ENCODE measurements around the gene ZNHIT2. TPM values are rescaled to one million over a fixed set of nuclear protein-coding genes. Genes with fewer than 3 reads are reported as not detected.

Gene ZNHIT2
- total RNA-seq, 1 experiment from 2014 or later = 16.5 TPM

GRCh38 chr11:65135633-65136145, 18.2 kb upstream of the ZNHIT2 start:
- DNase-seq (ENCODE audit: low read depth) = no peak
- in situ Hi-C loops (cut with HindIII; ENCODE audit: low pct_unique_long_range_greater_than_20kb, low sequenced_read_pairs) = no loop called here

DNA sequence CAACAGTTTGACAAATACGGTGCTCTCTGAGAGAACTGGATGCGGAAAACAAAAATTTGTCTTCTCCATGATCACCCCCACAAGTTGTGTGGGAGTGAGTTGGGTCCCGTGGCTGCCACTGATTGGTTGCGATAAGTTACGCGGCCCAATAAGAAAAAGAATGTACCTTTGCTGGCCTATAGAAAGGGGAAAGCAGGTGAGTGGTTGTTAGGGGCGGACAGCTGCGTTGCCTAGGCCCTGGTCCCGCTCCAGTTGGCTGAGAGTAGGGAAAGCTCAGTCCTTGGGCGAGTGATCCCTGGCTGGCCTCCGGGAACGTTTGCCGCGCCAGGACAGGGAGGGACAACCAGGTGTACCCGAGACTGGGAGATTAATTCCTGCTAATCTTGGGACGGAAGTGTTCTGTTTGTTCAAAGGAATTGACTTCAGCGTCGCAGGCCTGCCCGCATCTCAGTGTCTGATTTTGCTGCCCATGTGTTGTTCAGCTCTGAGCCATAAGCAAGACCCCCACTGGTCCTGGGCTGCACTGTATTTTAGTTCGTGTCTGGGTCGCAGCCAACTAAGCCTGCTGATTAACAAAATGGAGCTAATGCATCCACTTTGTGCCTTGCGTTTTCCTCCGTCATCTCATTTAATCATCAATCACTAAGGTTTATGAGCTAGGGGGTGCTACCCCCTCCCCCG, 17.6 kb upstream of the ZNHIT2 start:
- peak; percentile 96 for DNase-seq (ENCODE audit: low read depth)
- in situ Hi-C loops (cut with HindIII; ENCODE audit: low pct_unique_long_range_greater_than_20kb, low sequenced_read_pairs) = no loop called here

DNA sequence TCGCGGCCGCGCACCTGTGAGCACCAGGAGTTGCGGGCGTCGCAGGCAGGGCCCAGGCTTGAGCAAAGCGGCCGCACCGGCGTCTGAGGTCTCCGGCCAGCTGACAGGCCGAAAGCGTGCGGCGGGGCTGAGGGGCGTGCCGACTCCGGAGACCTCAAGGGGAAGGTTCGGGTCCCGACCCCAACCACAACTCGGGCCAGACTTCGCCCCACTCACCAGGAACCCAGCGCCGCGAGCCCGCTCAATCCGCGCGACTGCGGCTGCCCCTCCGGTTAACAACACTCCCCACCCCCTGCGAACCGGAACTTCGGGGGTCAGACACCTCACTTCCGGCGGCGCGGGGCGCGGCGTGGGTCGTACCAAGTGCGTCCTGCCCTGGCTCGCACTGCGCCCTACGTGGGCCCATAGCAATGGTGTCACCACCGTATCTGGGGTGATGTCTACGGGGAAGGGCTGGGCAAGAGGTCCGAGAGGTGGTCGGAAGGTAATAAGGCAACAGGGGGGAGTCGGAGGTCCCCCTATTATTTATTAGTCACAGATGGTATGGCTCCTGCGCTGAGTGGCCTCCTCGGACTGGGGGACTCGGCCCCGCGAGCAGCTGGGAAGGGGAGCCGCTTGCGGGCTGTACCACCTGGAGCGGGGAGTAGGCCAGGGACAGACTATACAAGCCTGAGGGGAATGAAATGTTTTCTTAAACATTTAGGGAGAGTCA, 16.9 kb upstream of the ZNHIT2 start, which contains the start of gene SYVN1:
Gene SYVN1, minus strand, starts transcription at position 280 of the 712 bp plus-strand sequence. CDS start 918 bp downstream, outside the sequence.
- in situ Hi-C loops (cut with HindIII; ENCODE audit: low pct_unique_long_range_greater_than_20kb, low sequenced_read_pairs) = no loop called here
- DNase-seq (ENCODE audit: low read depth) = peak; percentile 84

DNA sequence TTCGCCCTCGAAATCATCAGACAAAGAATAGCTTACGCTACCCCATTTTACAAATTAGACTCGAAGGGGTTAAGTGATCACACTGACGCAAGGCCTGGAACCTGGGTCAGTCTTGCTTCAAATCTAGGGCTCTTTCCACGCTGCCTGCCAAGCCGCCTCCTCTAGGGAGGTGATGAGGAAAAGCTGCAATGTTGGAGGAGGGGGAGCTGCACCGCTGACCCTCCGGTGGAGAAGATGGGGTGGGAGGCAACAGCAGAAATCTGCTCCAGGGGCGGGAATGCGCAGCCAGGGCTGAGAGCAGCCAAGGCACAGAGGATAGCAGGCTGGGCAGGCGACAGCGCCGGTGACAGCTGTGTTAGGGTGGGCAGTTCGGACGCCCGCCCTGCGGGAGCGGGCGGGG, 16.2 kb upstream of the ZNHIT2 start:
- in situ Hi-C loops (cut with HindIII; ENCODE audit: low pct_unique_long_range_greater_than_20kb, low sequenced_read_pairs) = no loop called here
- DNase-seq (ENCODE audit: low read depth) = no peak

GRCh38 chr11:65132988-65133700, 15.6 kb upstream of the ZNHIT2 start:
- in situ Hi-C loops (cut with HindIII; ENCODE audit: low pct_unique_long_range_greater_than_20kb, low sequenced_read_pairs) = no loop called here
- DNase-seq (ENCODE audit: low read depth) = no peak

DNA sequence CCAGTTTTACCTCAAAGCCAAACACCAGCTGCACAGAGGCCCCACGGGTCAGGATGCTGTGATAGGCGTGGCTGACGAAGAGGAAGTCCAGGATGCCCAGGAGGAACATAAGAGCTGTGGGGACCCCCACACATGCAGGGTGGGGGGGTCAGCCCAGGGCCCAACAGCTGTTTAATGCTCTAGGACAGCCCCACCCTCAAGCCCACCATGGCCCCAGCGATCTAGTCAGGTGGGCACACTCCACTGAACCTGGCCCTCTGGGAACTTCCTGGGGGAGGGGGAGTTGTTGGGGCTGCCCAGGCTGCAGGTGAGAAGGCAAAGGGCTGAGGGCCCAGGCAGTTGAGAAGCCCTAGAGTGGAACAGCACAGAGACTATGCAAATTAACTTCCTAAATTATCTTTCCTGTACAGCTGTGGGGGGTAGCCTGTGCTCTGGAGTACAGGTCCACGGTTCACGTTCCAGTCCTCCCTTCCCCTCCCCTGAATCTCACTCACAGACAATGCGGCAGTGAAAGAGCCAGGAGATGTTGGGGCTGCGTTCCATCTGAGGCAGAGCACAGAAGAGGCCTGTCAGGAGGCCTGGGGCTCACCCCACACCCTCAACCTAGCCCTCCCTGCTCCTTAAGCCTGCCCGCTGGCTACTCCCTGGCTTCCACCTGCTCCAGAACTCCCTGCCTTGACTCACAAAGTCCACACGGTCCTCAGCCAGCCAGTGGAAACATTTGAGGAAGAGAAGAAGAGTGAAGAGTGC, 14.9 kb upstream of the ZNHIT2 start:
- in situ Hi-C loops (cut with HindIII; ENCODE audit: low pct_unique_long_range_greater_than_20kb, low sequenced_read_pairs) = no loop called here
- DNase-seq (ENCODE audit: low read depth) = no peak

DNA sequence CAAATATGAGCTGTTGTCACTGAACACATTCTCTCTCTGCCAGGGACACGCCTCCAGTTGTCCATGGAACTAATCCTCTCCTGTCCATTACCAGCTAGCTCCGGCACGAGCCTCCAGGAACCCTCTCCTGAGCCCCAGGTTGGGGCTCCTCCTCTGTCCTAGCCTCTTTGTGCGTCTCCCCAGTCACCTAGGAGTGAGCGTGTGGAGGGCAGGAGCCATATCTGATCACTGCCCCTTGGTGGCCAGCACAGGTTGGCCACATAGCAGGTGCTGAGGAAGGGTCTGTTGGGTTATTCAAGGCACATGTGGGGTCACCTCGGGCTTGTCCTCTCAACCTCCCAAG, 14.4 kb upstream of the ZNHIT2 start:
- no peak for DNase-seq (ENCODE audit: low read depth)
- in situ Hi-C loops (cut with HindIII; ENCODE audit: low pct_unique_long_range_greater_than_20kb, low sequenced_read_pairs) = no loop called here

GRCh38 chr11:65131417-65131776, 13.9 kb upstream of the ZNHIT2 start:
- in situ Hi-C loops (cut with HindIII; ENCODE audit: low pct_unique_long_range_greater_than_20kb, low sequenced_read_pairs) = no loop called here
- no peak for DNase-seq (ENCODE audit: low read depth)

- in situ Hi-C loops (cut with HindIII; ENCODE audit: low pct_unique_long_range_greater_than_20kb, low sequenced_read_pairs) = no loop called here
- DNase-seq (ENCODE audit: low read depth) = no peak
Measured at GRCh38 chr11:65130631-65131416, 13.3 kb upstream of the ZNHIT2 start.

- in situ Hi-C loops (cut with HindIII; ENCODE audit: low pct_unique_long_range_greater_than_20kb, low sequenced_read_pairs) = no loop called here
- no peak for DNase-seq (ENCODE audit: low read depth)
Measured at GRCh38 chr11:65129649-65130441, 12.3 kb upstream of the ZNHIT2 start.

DNA sequence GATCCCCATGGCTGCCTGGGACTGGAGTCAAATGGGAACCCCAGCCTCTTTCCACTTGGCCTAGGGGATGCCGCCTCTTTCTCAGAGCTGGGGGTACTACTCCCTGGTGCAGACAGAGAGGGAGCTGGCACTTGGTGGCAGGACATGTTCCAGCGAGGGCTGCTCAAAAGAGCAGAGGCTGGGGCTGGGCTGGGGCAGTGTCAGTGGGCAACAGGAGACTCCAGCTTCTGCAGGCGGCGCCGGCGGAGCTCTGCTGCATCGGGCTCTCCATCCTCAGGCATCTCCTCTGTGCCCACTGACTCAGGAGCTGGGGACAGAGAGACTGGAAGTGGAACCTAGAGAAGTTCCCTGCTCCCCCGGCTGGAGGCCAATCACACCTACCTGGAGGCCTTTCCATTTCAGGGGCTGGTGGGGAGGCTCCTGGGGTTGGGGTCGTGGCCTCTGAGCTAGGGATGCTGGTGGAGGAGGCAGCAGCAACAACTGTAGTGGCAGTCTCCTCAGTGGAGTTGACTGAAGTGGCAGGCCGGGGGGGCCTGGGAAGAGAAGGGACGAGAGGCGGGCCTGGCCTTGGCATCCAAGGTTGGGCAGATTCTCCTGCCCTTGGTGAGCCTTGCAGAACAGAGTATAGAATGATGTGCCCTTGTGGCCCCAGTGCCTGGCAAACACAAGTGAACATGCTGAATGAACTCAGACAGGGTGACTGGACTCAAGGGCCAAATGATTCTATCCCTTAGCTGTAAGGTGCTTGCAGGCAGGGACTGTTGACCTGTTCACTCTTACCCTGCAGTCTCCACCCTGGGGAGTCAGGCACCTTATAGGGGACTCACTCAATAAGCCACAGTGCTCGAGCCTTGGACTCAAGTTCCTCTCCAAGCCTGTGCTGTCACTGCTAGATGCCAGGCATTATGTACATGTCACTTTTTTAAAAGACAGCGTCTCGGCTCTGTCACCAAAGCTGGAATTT, 11.0 kb upstream of the ZNHIT2 start:
- no peak for DNase-seq (ENCODE audit: low read depth)
- in situ Hi-C loops (cut with HindIII; ENCODE audit: low pct_unique_long_range_greater_than_20kb, low sequenced_read_pairs) = no loop called here

DNA sequence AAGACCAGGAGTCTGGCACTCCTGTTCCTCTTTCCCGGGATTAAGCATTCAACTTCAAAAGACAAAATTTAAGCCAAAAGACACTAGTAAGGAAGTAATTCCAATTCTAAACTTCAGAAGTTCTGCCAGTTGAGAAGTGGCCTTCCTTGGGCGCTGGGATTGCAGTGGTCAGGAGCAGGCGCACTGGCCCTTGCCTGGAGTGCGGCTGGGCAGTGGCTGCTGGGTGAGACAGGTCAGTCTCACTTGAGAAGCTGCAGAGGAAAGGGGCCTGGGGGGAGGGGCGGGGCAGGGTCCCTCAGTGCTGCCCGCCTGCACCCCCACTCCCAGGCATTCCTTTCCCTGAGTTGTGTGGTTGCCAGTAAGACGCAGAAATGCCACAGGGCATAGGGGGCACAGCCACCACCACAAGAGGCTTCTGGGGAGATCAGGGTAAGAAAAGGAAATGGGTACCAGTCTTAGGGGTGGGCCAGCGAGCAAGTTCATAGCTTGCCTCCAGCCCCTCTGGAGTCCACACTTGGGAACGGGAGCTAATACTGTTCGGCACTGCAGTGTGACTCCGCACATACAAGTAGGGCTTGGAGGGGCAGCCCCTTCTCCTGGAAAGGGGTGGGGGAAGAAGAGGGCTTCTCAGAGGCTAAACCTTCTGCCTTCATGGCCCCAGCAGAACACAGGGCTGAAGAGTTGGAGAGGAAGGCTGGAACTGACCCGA, 10.1 kb upstream of the ZNHIT2 start:
- in situ Hi-C loops (cut with HindIII; ENCODE audit: low pct_unique_long_range_greater_than_20kb, low sequenced_read_pairs) = no loop called here
- no peak for DNase-seq (ENCODE audit: low read depth)

DNA sequence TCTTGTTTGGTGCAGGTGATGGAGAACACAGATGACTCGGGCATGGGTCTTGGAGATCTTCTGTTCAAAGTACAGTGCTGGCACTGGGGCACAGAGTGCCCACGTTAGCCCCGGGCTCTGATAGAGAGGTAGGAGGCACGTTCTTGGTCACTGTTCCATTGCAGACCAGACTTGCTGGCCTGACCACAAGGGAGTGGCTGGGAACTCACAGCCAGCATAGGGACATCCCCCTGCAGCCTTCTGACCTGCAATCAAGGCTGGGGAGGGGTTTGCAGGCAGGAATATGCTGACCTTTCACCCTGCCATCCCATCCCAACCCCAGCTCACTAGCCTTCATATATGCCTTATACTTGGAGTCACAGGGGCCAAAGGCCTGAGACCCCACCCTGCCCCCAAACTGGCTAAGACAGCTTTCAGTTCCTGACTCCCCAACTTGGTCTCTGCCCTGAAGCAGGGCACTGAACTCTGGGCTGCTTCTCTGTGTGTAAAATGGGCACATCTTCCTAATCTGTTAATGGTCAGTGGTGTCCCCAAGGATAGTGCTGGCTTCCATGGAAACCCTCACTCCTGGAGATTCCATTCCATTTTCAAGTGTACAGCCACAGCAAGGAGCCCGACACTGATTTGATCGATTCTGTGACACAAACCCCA, 9.2 kb upstream of the ZNHIT2 start:
- DNase-seq (ENCODE audit: low read depth) = no peak
- in situ Hi-C loops (cut with HindIII; ENCODE audit: low pct_unique_long_range_greater_than_20kb, low sequenced_read_pairs) = no loop called here

DNA sequence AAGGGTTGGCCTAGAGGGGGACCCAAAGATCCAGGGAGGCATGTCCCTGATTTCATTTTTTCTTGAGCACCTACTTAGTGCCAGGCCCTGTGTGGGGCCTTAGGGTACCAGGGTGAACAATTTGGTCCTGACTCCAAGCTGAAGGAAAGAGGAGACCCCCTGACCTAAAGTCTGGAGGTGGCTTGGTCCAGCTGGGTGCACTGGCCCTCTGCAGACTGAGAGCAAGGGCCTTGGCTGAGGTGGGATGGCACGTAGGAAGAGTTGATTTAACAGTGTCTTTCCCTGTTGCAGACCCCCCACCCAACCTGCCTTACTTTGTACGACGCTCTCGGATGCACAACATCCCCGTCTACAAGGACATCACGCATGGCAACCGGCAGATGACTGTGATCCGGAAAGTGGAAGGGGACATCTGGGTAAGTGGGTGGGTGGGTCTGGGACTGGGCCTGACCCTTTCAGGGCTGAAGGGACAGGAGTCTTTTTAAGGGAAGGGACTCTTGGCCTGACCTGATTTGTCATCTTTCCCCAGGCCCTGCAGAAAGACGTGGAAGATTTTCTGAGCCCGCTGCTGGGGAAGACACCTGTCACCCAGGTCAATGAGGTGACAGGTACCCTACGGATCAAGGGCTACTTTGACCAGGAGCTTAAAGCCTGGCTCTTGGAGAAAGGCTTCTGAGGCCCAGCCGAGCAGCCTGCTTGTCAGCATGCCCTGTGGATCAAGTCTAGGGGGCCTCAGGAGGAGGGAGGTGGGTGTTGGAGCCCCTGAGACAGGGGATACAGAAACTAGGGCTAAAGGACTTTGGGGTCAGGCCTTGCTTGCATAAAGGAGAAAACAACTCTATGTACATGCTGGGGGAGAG, 7.9 kb upstream of the ZNHIT2 start:
- in situ Hi-C loops (cut with HindIII; ENCODE audit: low pct_unique_long_range_greater_than_20kb, low sequenced_read_pairs) = no loop called here

More for the DNA sequence above, 7.9 kb upstream of the ZNHIT2 start:
- DNase-seq (ENCODE audit: low read depth) = no peak
